ENCODE results near the gene TANGO6.

The TANGO6 gene

GRCh38 chr16:68923116-68923515 is 79.8 kb downstream of the TANGO6 start:
- peaks cover 19% of the 10 kb centered on the region for H3K36me3 ChIP-seq (ENCODE audit: control insufficient read depth, low read length)
- no peak overlapping the region for H3K4me3 ChIP-seq (ENCODE audit: low read length)
- no peaks in the 10 kb centered on the region for H3K27me3 ChIP-seq (ENCODE audit: control insufficient read depth, low read length)
- H3F3A ChIP-seq (ENCODE audit: control insufficient read depth, insufficient read depth): no peaks in the 10 kb centered on the region
- no peaks in the 10 kb centered on the region for H3K79me2 ChIP-seq (ENCODE audit: control insufficient read depth, low read length)
- H3K9me2 ChIP-seq (replicated peaks; ENCODE audit: control insufficient read depth, low read length): no peaks in the 10 kb centered on the region
- no peak overlapping the region for H3K4me2 ChIP-seq (ENCODE audit: low read length)
- TF ChIP-seq CTCF (IDR thresholded peaks at IDR 0.05; ENCODE audit: low read depth, low read length, poor library complexity, severe bottlenecking) (no peak), EZH2phosphoT487 (IDR thresholded peaks at IDR 0.05; ENCODE audit: borderline replicate concordance, low read length) (no peak)
- no peak overlapping the region for H3K27ac ChIP-seq (ENCODE audit: low read depth, low read length)
- H4K20me1 ChIP-seq (ENCODE audit: control insufficient read depth, insufficient read depth, low read depth, low read length): no peaks in the 10 kb centered on the region
- H3K4me1 ChIP-seq (ENCODE audit: control insufficient read depth, low read length): no peaks in the 10 kb centered on the region
- H3K9me3 ChIP-seq (ENCODE audit: control insufficient read depth, insufficient read depth, low read length): no peaks in the 10 kb centered on the region

GRCh38 chr16:68927018-68927417 is 83.7 kb downstream of the TANGO6 start:
- Histone ChIP-seq H3K36me3 (ENCODE audit: control insufficient read depth, low read length) (peaks cover 10% of the 10 kb centered on the region), H3K4me1 (ENCODE audit: control insufficient read depth, low read length) (no peaks in the 10 kb centered on the region), H3K4me2 (ENCODE audit: low read length) (no peak overlapping the region), H3F3A (ENCODE audit: control insufficient read depth, insufficient read depth) (no peaks in the 10 kb centered on the region), H3K79me2 (ENCODE audit: control insufficient read depth, low read length) (no peaks in the 10 kb centered on the region), H3K27ac (ENCODE audit: low read depth, low read length) (no peak overlapping the region), H3K4me3 (ENCODE audit: low read length) (no peak overlapping the region), H3K9me3 (ENCODE audit: control insufficient read depth, insufficient read depth, low read length) (no peaks in the 10 kb centered on the region), H4K20me1 (ENCODE audit: control insufficient read depth, insufficient read depth, low read depth, low read length) (no peaks in the 10 kb centered on the region), H3K9me2 (replicated peaks; ENCODE audit: control insufficient read depth, low read length) (no peaks in the 10 kb centered on the region), H3K27me3 (ENCODE audit: control insufficient read depth, low read length) (no peaks in the 10 kb centered on the region)
- TF ChIP-seq CTCF (IDR thresholded peaks at IDR 0.05; ENCODE audit: low read depth, low read length, poor library complexity, severe bottlenecking): no peak
- TF ChIP-seq EZH2phosphoT487 (IDR thresholded peaks at IDR 0.05; ENCODE audit: borderline replicate concordance, low read length): no peak

GRCh38 chr16:68931196-68931595 is 87.9 kb downstream of the TANGO6 start:
- Histone ChIP-seq H3K4me1 (ENCODE audit: control insufficient read depth, low read length) (no peaks in the 10 kb centered on the region), H3K27me3 (ENCODE audit: control insufficient read depth, low read length) (no peaks in the 10 kb centered on the region), H4K20me1 (ENCODE audit: control insufficient read depth, insufficient read depth, low read depth, low read length) (no peaks in the 10 kb centered on the region), H3K4me3 (ENCODE audit: low read length) (no peak overlapping the region), H3K27ac (ENCODE audit: low read depth, low read length) (no peak overlapping the region), H3K79me2 (ENCODE audit: control insufficient read depth, low read length) (no peaks in the 10 kb centered on the region), H3K36me3 (ENCODE audit: control insufficient read depth, low read length) (peaks cover 15% of the 10 kb centered on the region), H3F3A (ENCODE audit: control insufficient read depth, insufficient read depth) (no peaks in the 10 kb centered on the region), H3K9me3 (ENCODE audit: control insufficient read depth, insufficient read depth, low read length) (no peaks in the 10 kb centered on the region), H3K4me2 (ENCODE audit: low read length) (no peak overlapping the region), H3K9me2 (replicated peaks; ENCODE audit: control insufficient read depth, low read length) (no peaks in the 10 kb centered on the region)
- TF ChIP-seq EZH2phosphoT487 (IDR thresholded peaks at IDR 0.05; ENCODE audit: borderline replicate concordance, low read length) (no peak), CTCF (IDR thresholded peaks at IDR 0.05; ENCODE audit: low read depth, low read length, poor library complexity, severe bottlenecking) (no peak)

GRCh38 chr16:68934402-68934801 is 91.1 kb downstream of the TANGO6 start:
- H3K4me2 ChIP-seq (ENCODE audit: low read length): no peak overlapping the region
- no peaks in the 10 kb centered on the region for H4K20me1 ChIP-seq (ENCODE audit: control insufficient read depth, insufficient read depth, low read depth, low read length)

More at GRCh38 chr16:68934402-68934801, 91.1 kb downstream of the TANGO6 start:
- no peaks in the 10 kb centered on the region for H3K9me3 ChIP-seq (ENCODE audit: control insufficient read depth, insufficient read depth, low read length)
- no peaks in the 10 kb centered on the region for H3K9me2 ChIP-seq (replicated peaks; ENCODE audit: control insufficient read depth, low read length)
- no peaks in the 10 kb centered on the region for H3K79me2 ChIP-seq (ENCODE audit: control insufficient read depth, low read length)
- H3K27me3 ChIP-seq (ENCODE audit: control insufficient read depth, low read length): no peaks in the 10 kb centered on the region
- no peaks in the 10 kb centered on the region for H3F3A ChIP-seq (ENCODE audit: control insufficient read depth, insufficient read depth)
- H3K4me1 ChIP-seq (ENCODE audit: control insufficient read depth, low read length): no peaks in the 10 kb centered on the region
- no peak overlapping the region for H3K4me3 ChIP-seq (ENCODE audit: low read length)
- H3K27ac ChIP-seq (ENCODE audit: low read depth, low read length): no peak overlapping the region
- peaks cover 10% of the 10 kb centered on the region; the same call in 1 of the 2 replicates for H3K36me3 ChIP-seq (ENCODE audit: control insufficient read depth, low read length)
- TF ChIP-seq EZH2phosphoT487 (IDR thresholded peaks at IDR 0.05; ENCODE audit: borderline replicate concordance, low read length) (no peak), CTCF (IDR thresholded peaks at IDR 0.05; ENCODE audit: low read depth, low read length, poor library complexity, severe bottlenecking) (no peak)

Data from DOHH2 (cell line).